ENCODE results near the gene BHLHE41.

DNA sequence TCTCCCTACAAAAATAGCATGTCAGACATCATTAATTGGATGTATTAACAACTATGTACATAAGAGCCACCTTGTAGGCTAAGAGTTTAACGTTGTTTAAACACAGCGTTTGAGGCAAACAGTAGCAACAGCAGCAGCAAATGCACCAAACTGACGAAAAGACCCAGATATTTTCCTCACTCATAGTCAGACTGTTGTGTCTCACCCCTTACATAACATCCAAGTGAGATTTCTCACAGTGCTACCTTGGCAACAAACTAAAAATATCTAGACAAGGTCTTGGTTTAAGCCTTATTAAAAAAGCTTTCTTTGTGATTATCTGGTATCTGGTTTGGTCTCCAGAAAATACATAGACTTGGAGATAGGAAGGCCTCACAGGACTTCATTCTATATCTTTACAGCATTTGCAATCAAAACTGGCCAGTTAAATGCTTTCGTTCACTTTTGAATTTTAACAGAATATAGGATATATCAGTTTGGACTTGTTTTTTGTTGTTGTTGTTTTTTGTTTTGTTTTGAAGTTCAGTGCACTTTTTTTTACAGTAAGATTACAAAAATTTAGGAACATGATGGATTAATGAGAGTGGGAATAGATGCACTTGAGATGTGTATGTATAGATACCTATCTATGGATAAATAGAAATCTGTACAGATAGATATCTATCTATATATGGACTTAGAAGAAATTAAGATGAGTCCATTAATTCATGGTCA lies 4.1 kb downstream of the BHLHE41 start:
- TF ChIP-seq CTCF (IDR thresholded peaks at IDR 0.05) (no peak), CHD4 (IDR thresholded peaks at IDR 0.05; ENCODE audit: borderline replicate concordance) (no peak), CHD2 (IDR thresholded peaks at IDR 0.05; ENCODE audit: low read length, partially characterized antibody) (no peak), EHMT2 (IDR thresholded peaks at IDR 0.05; ENCODE audit: low read depth) (no peak), POLR2A (IDR thresholded peaks at IDR 0.05; ENCODE audit: low read length) (no peak), CBX8 (IDR thresholded peaks at IDR 0.05) (no peak; the same call in 1 of the 2 replicates), RAD21 (conservative IDR thresholded peaks at IDR 0.05 in 1 of 2, IDR thresholded peaks at IDR 0.05 in 1 of 2) (no peak), RARB (CRISPR knock-in tag; IDR thresholded peaks at IDR 0.05) (no peak)

Measured in A549 (cell line).